ENCODE results near the gene SLC19A1.

The SLC19A1 gene

GRCh38 chr21:45464309-45464708, 77.9 kb downstream of the SLC19A1 start:
- H2BK12ac ChIP-seq (ENCODE audit: low read length in 2 of 2) = no peak overlapping the region
- H2AK5ac ChIP-seq (ENCODE audit: low read length, severe bottlenecking) = no peak overlapping the region
- no peak overlapping the region for H3K4ac ChIP-seq (ENCODE audit: low read depth in 1 of 2, low read length in 2 of 2)
- H3K79me1 ChIP-seq (replicated peaks; ENCODE audit: low read length, poor library complexity, severe bottlenecking) = peaks cover 30% of the 10 kb centered on the region
- H2BK15ac ChIP-seq (ENCODE audit: low read depth, poor library complexity, severe bottlenecking) = no peak overlapping the region
- H2AFZ ChIP-seq (ENCODE audit: low read depth, low read length) = no peak overlapping the region
- WGBS = 100% methylated on average over 5 of the region's 5 CpGs
- no peak for DNase-seq
- no peaks in the 10 kb centered on the region for H3K27me3 ChIP-seq (ENCODE audit: control insufficient read depth in 1 of 2, insufficient read depth in 1 of 2, low read length in 2 of 2)
- peaks cover 49% of the 10 kb centered on the region for H3K4me1 ChIP-seq (ENCODE audit: control insufficient read depth, insufficient read depth, low read depth, low read length)
- no peak overlapping the region for H3K4me3 ChIP-seq (ENCODE audit: insufficient read depth in 1 of 2, low read depth in 1 of 2, low read length in 2 of 2)
- H4K91ac ChIP-seq (ENCODE audit: low read length) = no peak overlapping the region
- no peak overlapping the region for H3K18ac ChIP-seq (ENCODE audit: low read depth in 1 of 2, low read length in 2 of 2)
- peaks cover 7 to 73% of the 10 kb centered on the region in 2 experiments for H3K36me3 ChIP-seq (ENCODE audit: control insufficient read depth in 1 of 2, insufficient read depth in 2 of 2, low read depth in 1 of 2, low read length in 2 of 2)
- no peak overlapping the region for H2BK5ac ChIP-seq (ENCODE audit: low read depth, low read length, poor library complexity, severe bottlenecking)
- no peak overlapping the region for H3K9ac ChIP-seq (ENCODE audit: low read length)
- no peak overlapping the region for H3K14ac ChIP-seq (ENCODE audit: low read length in 2 of 2)
- H3K27ac ChIP-seq (ENCODE audit: low read length, poor library complexity, severe bottlenecking) = no peak overlapping the region
- peaks cover 11% of the 10 kb centered on the region for H3K9me3 ChIP-seq (ENCODE audit: control insufficient read depth, low read length)
- H2BK120ac ChIP-seq (ENCODE audit: low read depth, low read length) = no peak overlapping the region
- H3K23ac ChIP-seq (ENCODE audit: low read length in 2 of 2) = no peak overlapping the region
- H4K8ac ChIP-seq (ENCODE audit: low read length) = no peak overlapping the region
- no peak overlapping the region for H3K4me2 ChIP-seq (ENCODE audit: low read length, poor library complexity, severe bottlenecking)

DNA sequence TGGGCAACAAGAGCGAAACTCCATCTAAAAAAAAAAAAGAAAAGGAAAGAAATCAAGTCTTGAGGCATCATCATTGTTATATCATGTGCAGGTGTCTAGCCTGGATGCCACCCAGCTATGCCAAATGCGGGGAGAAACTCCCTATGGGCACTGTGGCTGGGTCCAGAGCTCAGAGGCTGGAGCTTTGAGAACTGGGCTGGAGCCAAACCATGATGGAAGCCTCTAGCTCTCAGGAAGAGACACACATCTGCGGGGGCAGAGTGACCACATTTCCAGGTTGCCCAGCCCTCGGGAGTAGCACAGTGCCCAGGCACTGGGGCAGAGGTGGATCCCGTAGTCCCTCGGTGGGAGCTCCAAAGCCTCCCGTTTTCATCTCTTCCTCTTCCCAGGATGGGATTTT, 78.4 kb downstream of the SLC19A1 start:
- Histone ChIP-seq H3K36me3 (ENCODE audit: control insufficient read depth in 1 of 2, insufficient read depth in 2 of 2, low read depth in 1 of 2, low read length in 2 of 2) (peaks cover 4 to 73% of the 10 kb centered on the region in 2 experiments), H3K23ac (ENCODE audit: low read length in 2 of 2) (no peak overlapping the region)

GRCh38 chr21:45461806-45462341, 80.4 kb downstream of the SLC19A1 start:
- Histone ChIP-seq H2BK12ac (ENCODE audit: low read length in 2 of 2) (no peak overlapping the region), H3K36me3 (ENCODE audit: control insufficient read depth in 1 of 2, insufficient read depth in 2 of 2, low read depth in 1 of 2, low read length in 2 of 2) (peaks cover 0 to 77% of the 10 kb centered on the region in 2 experiments), H3K4me2 (ENCODE audit: low read length, poor library complexity, severe bottlenecking) (no peak overlapping the region), H3K27me3 (ENCODE audit: control insufficient read depth in 1 of 2, insufficient read depth in 1 of 2, low read length in 2 of 2) (no peaks in the 10 kb centered on the region), H3K4me1 (ENCODE audit: control insufficient read depth, insufficient read depth, low read depth, low read length) (peaks cover 39% of the 10 kb centered on the region), H3K14ac (ENCODE audit: low read length in 2 of 2) (no peak overlapping the region), H3K27ac (ENCODE audit: low read length, poor library complexity, severe bottlenecking) (no peak overlapping the region), H4K8ac (ENCODE audit: low read length) (no peak overlapping the region), H3K4ac (ENCODE audit: low read depth in 1 of 2, low read length in 2 of 2) (no peak overlapping the region), H2AK5ac (ENCODE audit: low read length, severe bottlenecking) (no peak overlapping the region), H3K9me3 (ENCODE audit: control insufficient read depth, low read length) (peaks cover 11% of the 10 kb centered on the region), H3K4me3 (ENCODE audit: insufficient read depth in 1 of 2, low read depth in 1 of 2, low read length in 2 of 2) (no peak overlapping the region), H3K9ac (ENCODE audit: low read length) (no peak overlapping the region), H2AFZ (ENCODE audit: low read depth, low read length) (no peak overlapping the region), H3K23ac (ENCODE audit: low read length in 2 of 2) (no peak overlapping the region), H2BK5ac (ENCODE audit: low read depth, low read length, poor library complexity, severe bottlenecking) (no peak overlapping the region), H4K91ac (ENCODE audit: low read length) (no peak overlapping the region), H3K18ac (ENCODE audit: low read depth in 1 of 2, low read length in 2 of 2) (no peak overlapping the region), H3K79me1 (replicated peaks; ENCODE audit: low read length, poor library complexity, severe bottlenecking) (peaks cover 42% of the 10 kb centered on the region), H2BK15ac (ENCODE audit: low read depth, poor library complexity, severe bottlenecking) (no peak overlapping the region), H2BK120ac (ENCODE audit: low read depth, low read length) (no peak overlapping the region)
- DNase-seq = no peak

More for the DNA sequence above, 78.4 kb downstream of the SLC19A1 start:
- no peak overlapping the region for H2AFZ ChIP-seq (ENCODE audit: low read depth, low read length)
- no peak overlapping the region for H3K4me2 ChIP-seq (ENCODE audit: low read length, poor library complexity, severe bottlenecking)
- H3K9me3 ChIP-seq (ENCODE audit: control insufficient read depth, low read length) = peaks cover 11% of the 10 kb centered on the region
- no peak overlapping the region for H3K4me3 ChIP-seq (ENCODE audit: insufficient read depth in 1 of 2, low read depth in 1 of 2, low read length in 2 of 2)
- H2BK15ac ChIP-seq (ENCODE audit: low read depth, poor library complexity, severe bottlenecking) = no peak overlapping the region
- peaks cover 32% of the 10 kb centered on the region for H3K79me1 ChIP-seq (replicated peaks; ENCODE audit: low read length, poor library complexity, severe bottlenecking)
- H3K4me1 ChIP-seq (ENCODE audit: control insufficient read depth, insufficient read depth, low read depth, low read length) = peaks cover 48% of the 10 kb centered on the region
- no peak overlapping the region for H2BK5ac ChIP-seq (ENCODE audit: low read depth, low read length, poor library complexity, severe bottlenecking)
- H4K8ac ChIP-seq (ENCODE audit: low read length) = no peak overlapping the region
- DNase-seq = no peak
- H2BK120ac ChIP-seq (ENCODE audit: low read depth, low read length) = no peak overlapping the region
- H2AK5ac ChIP-seq (ENCODE audit: low read length, severe bottlenecking) = no peak overlapping the region
- no peak overlapping the region for H3K18ac ChIP-seq (ENCODE audit: low read depth in 1 of 2, low read length in 2 of 2)
- no peak overlapping the region for H3K9ac ChIP-seq (ENCODE audit: low read length)
- H3K4ac ChIP-seq (ENCODE audit: low read depth in 1 of 2, low read length in 2 of 2) = no peak overlapping the region
- H4K91ac ChIP-seq (ENCODE audit: low read length) = no peak overlapping the region
- H3K27me3 ChIP-seq (ENCODE audit: control insufficient read depth in 1 of 2, insufficient read depth in 1 of 2, low read length in 2 of 2) = no peaks in the 10 kb centered on the region
- H3K27ac ChIP-seq (ENCODE audit: low read length, poor library complexity, severe bottlenecking) = no peak overlapping the region
- WGBS = 98% methylated on average over 4 of the region's 7 CpGs
- H2BK12ac ChIP-seq (ENCODE audit: low read length in 2 of 2) = no peak overlapping the region
- H3K14ac ChIP-seq (ENCODE audit: low read length in 2 of 2) = no peak overlapping the region

DNA sequence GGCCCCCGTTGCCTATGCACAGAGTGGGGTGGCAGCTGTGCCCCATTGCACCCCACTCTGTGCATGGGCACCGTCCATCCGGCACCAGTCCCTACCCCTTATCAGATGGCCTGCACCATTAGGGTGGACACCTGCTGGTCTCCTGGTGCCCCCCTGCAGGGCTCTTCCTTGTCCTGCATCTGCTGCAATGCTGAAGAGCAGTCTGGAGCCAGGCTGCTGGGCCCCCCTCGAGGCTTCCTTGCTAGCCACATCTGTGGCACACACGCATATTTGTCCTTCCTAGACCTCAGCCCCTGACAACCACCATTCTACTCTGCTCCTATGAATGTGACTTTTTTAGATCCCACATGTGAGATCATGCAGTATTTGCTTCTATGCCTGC, 80.9 kb downstream of the SLC19A1 start:
- H3K4me3 ChIP-seq (ENCODE audit: insufficient read depth in 1 of 2, low read depth in 1 of 2, low read length in 2 of 2) = no peak overlapping the region

More for the DNA sequence above, 80.9 kb downstream of the SLC19A1 start:
- no peak overlapping the region for H3K4ac ChIP-seq (ENCODE audit: low read depth in 1 of 2, low read length in 2 of 2)
- H2BK5ac ChIP-seq (ENCODE audit: low read depth, low read length, poor library complexity, severe bottlenecking) = no peak overlapping the region
- H3K27me3 ChIP-seq (ENCODE audit: control insufficient read depth in 1 of 2, insufficient read depth in 1 of 2, low read length in 2 of 2) = no peaks in the 10 kb centered on the region
- H3K27ac ChIP-seq (ENCODE audit: low read length, poor library complexity, severe bottlenecking) = no peak overlapping the region
- H2BK15ac ChIP-seq (ENCODE audit: low read depth, poor library complexity, severe bottlenecking) = no peak overlapping the region
- H3K14ac ChIP-seq (ENCODE audit: low read length in 2 of 2) = no peak overlapping the region
- H2AK5ac ChIP-seq (ENCODE audit: low read length, severe bottlenecking) = no peak overlapping the region
- peak; percentile 20 for DNase-seq
- no peak overlapping the region for H4K91ac ChIP-seq (ENCODE audit: low read length)
- H3K79me1 ChIP-seq (replicated peaks; ENCODE audit: low read length, poor library complexity, severe bottlenecking) = peaks cover 42% of the 10 kb centered on the region
- H4K8ac ChIP-seq (ENCODE audit: low read length) = peak overlapping the region; percentile 13
- WGBS = 68% methylated on average over 5 of the region's 5 CpGs
- peaks cover 11% of the 10 kb centered on the region for H3K9me3 ChIP-seq (ENCODE audit: control insufficient read depth, low read length)
- H3K9ac ChIP-seq (ENCODE audit: low read length) = no peak overlapping the region
- no peak overlapping the region for H3K23ac ChIP-seq (ENCODE audit: low read length in 2 of 2)
- H3K36me3 ChIP-seq (ENCODE audit: control insufficient read depth in 1 of 2, insufficient read depth in 2 of 2, low read depth in 1 of 2, low read length in 2 of 2) = peaks cover 0 to 77% of the 10 kb centered on the region in 2 experiments
- no peak overlapping the region for H2BK12ac ChIP-seq (ENCODE audit: low read length in 2 of 2)
- H3K4me1 ChIP-seq (ENCODE audit: control insufficient read depth, insufficient read depth, low read depth, low read length) = peaks cover 38% of the 10 kb centered on the region
- peak overlapping the region in 1 of 2 experiments; percentile 16 for H3K18ac ChIP-seq (ENCODE audit: low read depth in 1 of 2, low read length in 2 of 2)
- no peak overlapping the region for H2BK120ac ChIP-seq (ENCODE audit: low read depth, low read length)
- no peak overlapping the region for H2AFZ ChIP-seq (ENCODE audit: low read depth, low read length)
- H3K4me2 ChIP-seq (ENCODE audit: low read length, poor library complexity, severe bottlenecking) = no peak overlapping the region

Measured in mesenchymal stem cell (in vitro differentiated cells and primary cell).